Stimulated activated CD8-positive, alpha-beta memory T cell treated with anti-CD3 and anti-CD28 coated beads, Interleukin-4, amount 100 ng/mL, for 4 hours (primary cell): Measurements from ENCODE around the gene CAMKK2.
"Not testable (repeated sequence)": the region's sequence is repeated elsewhere in the genome, so short reads cannot be mapped to it uniquely, and the experiment has no call there.

Experiments used
- DNase-seq, 2 donors: peaks; one replicate each; pipeline ENCODE4 v3.0.0-alpha.2; 2020; ENCODE audit warnings: low read depth in 2 of 2, low spot score in 1 of 2

Gene CAMKK2

DNA sequence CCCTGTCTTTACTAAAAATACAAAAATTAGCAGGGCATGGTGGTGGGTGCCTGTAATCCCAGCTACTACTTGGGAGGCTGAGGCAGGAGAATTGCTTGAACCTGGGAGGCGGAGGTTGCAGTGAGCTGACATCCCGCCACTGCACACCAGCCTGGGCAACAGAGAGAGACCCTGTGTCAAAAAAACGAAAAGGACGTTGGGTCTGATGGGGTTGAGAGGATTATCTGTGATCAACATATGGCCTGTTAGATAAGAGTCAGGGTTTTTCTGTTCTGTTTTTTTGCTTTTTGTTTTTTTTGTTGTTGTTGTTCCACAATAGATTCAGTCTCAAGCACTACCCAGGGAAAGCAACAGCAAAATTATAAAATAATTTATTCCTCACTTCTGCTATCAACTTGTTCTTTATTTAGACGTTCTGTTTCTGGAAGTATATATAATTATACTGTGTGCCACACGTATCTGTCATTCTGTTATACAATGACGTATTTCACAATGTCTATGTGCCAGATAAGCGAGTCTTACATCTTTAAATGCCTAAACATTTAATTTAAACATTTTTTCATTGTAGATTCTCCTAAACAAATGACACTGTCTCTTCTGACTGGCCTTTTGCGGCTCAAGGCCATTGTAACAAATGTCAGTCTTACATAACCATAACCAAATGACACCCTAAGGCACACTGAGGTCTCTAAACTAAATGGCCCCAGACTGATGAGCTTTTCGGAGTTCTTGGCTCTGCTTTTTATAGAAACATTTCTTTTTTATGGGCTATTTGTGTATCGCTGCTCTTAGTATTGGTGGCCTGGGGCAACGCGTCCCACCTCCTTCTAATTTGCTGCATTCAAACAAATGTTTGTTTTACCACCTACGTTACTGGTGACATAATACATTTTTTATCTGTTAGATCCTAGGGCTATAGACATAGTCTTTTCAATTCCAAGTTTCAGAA lies 93.8 kb downstream of the CAMKK2 start:
- no peak for DNase-seq

DNA sequence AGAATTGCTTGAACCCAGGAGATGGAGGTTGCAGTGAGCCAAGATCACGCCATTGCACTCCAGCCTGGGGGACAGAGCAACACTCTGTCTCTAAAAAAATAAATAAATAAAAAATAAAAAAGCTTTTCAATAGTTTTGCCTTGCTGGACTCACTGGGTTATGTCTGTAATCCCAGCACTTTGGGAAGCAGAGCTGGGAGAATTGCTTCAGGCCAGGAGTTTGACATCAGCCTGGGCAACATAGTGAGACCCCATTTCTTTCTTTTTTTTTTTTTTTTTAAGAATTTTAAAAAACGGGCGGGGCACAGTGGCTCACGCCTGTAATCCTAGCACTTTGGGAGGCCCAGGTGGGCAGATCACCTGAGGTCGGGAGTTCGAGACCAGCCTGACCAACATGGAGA lies 95.4 kb downstream of the CAMKK2 start:
- not testable (repeated sequence) for DNase-seq

DNA sequence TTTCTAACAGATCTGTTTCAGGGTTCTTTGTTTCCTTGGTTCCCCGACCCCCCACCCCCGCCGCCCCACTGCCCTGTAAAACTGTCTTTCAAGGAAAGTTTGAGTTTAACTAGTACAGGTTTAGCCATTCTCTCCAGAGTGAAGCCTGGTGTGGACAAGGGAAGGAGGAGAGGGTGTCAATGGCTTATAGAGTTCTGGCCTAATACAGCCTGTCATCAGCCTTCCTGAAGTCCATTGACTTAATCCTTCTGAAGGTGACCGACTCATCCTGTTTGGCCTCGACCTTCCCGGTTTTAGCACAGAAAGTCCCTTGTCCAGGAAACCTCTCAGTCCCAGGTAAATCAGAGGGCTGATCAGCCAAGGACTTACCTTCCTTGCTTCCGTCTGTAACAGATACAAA lies 97.6 kb downstream of the CAMKK2 start:
- no peak for DNase-seq

DNA sequence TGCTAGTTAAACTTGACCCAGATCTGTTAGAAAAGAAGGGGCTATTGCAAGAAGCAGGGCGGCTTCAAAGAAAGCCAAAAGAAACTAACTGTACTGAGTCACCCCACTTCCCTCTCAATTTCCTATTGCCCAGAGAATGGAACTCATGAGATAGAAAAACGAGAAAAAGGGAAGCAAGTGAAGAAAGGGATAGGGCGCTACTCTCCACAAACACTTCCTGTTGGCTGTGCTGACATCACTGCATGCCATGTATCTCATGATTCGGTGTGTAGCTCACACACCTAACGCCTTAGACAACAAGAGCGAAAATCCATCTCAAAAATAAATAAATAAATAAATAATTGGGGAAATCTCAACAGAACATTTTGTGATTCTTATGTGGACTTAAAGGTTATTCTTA lies 99.6 kb downstream of the CAMKK2 start:
- no peak for DNase-seq

DNA sequence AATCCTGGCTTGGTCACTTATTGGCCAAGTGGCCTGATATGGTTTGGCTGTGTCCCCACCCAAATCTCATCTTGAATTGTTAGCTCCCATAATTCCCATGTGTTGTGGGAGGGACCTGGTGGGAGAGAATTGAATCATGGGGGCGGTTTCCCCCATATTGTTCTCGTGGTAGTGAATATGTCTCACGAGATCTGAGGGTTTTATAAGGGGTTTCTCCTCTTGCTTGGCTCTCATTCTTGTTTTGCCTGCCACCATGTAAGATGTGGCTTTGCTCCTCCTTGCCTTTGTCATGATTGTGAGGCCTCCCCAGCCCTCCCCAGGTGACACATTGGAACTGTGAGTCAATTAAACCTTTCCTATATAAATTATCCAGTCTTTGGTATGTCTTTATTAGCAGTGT lies 105.4 kb downstream of the CAMKK2 start:
- DNase-seq: no peak

DNA sequence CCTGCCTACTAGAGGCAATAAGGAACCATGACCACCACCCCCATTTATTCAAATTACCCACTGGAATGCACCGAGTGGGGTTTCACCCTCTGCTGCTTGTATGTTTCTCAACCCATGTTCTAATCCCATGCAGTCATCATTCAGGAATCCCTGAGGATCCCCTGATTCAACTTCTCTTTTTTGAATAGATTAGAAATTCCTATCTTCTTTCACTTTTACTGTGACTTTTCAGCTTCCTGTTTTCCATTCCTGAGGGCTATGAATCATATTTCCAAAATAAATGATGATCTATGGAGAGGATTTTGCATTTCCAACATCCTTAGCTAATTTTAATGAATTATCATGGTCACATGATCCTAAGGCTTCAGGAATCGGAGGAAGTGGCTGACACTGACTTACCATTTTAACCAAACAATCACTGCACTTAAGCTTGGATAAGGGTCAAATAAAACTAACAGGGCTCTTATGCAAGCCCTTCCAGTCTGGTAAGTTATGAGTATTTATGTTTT lies 105.9 kb downstream of the CAMKK2 start:
- no peak for DNase-seq

DNA sequence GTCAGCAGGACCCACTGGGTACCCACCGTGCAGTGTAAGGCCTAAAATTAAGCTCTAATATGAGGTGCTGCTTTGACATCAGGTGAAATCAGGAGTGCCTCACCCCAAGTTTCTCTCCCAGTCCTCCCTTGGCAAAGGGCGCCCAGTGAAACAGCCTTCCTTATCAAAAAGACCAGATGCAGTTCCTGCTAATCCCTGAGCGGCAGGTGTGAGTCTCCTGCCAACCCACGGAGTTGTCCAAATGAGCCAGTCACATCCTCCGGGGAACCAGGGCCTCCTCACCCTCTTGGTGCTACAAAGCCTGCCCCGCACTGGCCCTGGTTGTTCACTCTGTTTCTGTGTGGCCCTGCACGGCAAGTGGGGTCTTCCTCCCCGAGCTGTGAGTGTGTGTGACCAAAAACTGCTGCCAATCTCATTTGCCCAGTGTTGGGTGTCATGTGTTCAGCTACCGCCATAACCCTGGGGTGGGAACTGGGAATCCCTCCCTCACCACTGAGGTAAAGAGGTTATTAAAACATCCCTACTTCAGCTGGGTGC lies 106.8 kb downstream of the CAMKK2 start:
- DNase-seq: no peak

DNA sequence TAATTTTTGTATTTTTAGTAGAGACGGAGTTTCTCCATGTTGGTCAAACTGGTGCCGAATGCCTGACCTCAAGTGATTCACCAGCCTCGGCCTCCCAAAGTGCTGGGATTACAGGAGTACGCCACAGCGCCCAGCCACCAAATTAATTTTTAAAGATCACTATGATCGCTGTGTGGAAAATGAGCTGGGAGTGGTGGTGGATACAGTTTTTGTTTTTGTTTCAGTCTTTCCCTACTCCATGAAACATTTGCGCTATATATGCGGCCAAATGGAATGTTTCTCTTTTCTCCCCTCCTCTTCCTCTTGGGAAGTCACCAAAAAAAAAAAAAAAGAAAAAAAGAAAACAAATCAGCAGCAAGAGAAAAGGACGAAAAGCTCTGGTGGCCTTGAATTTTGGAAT lies 107.4 kb downstream of the CAMKK2 start:
- DNase-seq: no peak

DNA sequence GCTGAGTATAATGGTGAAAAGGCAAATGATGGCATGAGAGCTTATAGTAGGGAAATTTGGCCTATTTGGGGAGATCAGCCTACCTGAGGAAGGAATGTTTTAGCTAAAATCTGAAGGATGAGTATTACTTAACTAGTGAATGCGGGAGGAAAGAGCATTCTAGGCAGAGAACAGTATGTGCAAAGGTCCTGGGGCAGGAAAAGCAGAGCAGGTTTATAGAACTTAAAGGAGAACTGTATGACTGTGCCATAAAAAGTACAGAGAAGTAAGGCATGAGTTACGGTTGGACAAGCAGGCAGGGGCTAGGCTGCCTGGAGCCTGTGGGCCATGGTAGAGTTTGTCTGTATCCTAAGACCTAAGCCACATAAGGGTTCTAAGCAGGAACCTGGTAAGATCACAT lies 108.3 kb downstream of the CAMKK2 start:
- no peak for DNase-seq
